Nephron progenitor cell (in vitro differentiated cells): ENCODE results near the gene TRPV4.

Source experiments
- DNase-seq: peaks from one replicate; pipeline ENCODE4 v3.0.0; 2021
- H3K27ac Mint-ChIP-seq: 2 replicates; pipeline ENCODE4 v1.8.0; 2021; ENCODE audit warnings: mild to moderate bottlenecking, moderate library complexity, mixed read lengths
- H3K27me3 Mint-ChIP-seq: 2 replicates; pipeline ENCODE4 v1.8.0; 2021; ENCODE audit warnings: mild to moderate bottlenecking, low read depth, mixed read lengths; ENCODE audit not compliant: poor library complexity
- H3K36me3 Mint-ChIP-seq: 2 replicates; pipeline ENCODE4 v1.8.0; 2021; ENCODE audit warnings: low read depth, mixed read lengths
- H3K4me1 Mint-ChIP-seq: 2 replicates; pipeline ENCODE4 v1.8.0; 2021; ENCODE audit warnings: mixed read lengths
- H3K4me3 Mint-ChIP-seq: 2 replicates; pipeline ENCODE4 v1.8.0; 2021; ENCODE audit warnings: mild to moderate bottlenecking, moderate library complexity, mixed read lengths
- H3K9me3 Mint-ChIP-seq: 2 replicates; pipeline ENCODE4 v1.8.0; 2021; ENCODE audit warnings: mild to moderate bottlenecking, moderate library complexity, mixed read lengths
- TF ChIP-seq, protein P1 (sequence below): fragments of 200-600 bp; sonication (generic); IDR thresholded peaks from 2 replicates; pipeline ENCODE4 v1.5.0; 2021; ENCODE audit warnings: antibody characterized with exemption

TRPV4 gene

GRCh38 chr12:109764123-109764522 is 69.1 kb downstream of the TRPV4 start:
- TF ChIP-seq, protein P1, sequence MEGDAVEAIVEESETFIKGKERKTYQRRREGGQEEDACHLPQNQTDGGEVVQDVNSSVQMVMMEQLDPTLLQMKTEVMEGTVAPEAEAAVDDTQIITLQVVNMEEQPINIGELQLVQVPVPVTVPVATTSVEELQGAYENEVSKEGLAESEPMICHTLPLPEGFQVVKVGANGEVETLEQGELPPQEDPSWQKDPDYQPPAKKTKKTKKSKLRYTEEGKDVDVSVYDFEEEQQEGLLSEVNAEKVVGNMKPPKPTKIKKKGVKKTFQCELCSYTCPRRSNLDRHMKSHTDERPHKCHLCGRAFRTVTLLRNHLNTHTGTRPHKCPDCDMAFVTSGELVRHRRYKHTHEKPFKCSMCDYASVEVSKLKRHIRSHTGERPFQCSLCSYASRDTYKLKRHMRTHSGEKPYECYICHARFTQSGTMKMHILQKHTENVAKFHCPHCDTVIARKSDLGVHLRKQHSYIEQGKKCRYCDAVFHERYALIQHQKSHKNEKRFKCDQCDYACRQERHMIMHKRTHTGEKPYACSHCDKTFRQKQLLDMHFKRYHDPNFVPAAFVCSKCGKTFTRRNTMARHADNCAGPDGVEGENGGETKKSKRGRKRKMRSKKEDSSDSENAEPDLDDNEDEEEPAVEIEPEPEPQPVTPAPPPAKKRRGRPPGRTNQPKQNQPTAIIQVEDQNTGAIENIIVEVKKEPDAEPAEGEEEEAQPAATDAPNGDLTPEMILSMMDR, result peak; percentile 21
- no peaks in the 10 kb centered on the region for H3K27me3 Mint-ChIP-seq
- no peak overlapping the region for H3K27ac Mint-ChIP-seq
- no peak overlapping the region for H3K4me3 Mint-ChIP-seq
- peaks cover 13% of the 10 kb centered on the region for H3K4me1 Mint-ChIP-seq
- no peaks in the 10 kb centered on the region for H3K36me3 Mint-ChIP-seq
- peak; percentile 2 for DNase-seq
- no peaks in the 10 kb centered on the region for H3K9me3 Mint-ChIP-seq

- Mint-ChIP-seq H3K27ac (no peak overlapping the region), H3K9me3 (no peaks in the 10 kb centered on the region), H3K27me3 (no peaks in the 10 kb centered on the region), H3K4me1 (peaks cover 14% of the 10 kb centered on the region), H3K4me3 (no peak overlapping the region), H3K36me3 (no peaks in the 10 kb centered on the region)
- DNase-seq, result no peak
- TF ChIP-seq, protein P1, result no peak
Measured at GRCh38 chr12:109763201-109763841, 69.9 kb downstream of the TRPV4 start.

DNA sequence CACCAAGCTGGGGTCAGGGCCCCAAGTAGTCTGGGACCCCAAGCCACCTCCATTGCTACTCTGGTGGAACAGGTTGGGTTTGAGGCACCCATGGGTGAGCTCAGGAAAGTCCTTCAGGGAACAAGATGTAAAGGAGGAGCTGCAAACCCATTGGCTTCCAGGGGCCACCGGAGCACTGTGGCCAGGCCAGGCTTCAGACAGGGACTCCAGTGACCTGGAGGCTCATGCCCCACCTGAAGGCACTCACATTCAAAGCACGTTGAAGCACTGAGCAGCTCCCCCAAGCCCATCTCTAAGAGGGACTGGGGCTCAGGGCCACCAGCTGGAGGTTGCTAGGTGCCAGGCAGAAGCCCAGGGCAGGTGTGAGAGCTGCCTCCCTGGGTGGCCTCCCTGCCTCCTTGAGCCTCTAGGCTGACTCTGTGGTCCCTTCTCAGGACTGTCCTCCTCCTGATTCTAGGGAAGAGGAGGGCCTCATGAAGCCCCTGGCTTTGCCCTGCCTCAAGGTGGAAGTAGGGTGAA is 70.5 kb downstream of the TRPV4 start:
- no peak overlapping the region for H3K27ac Mint-ChIP-seq
- H3K4me1 Mint-ChIP-seq, result peaks cover 18% of the 10 kb centered on the region
- H3K36me3 Mint-ChIP-seq, result no peaks in the 10 kb centered on the region
- peak; percentile 0 for DNase-seq
- no peaks in the 10 kb centered on the region for H3K27me3 Mint-ChIP-seq
- H3K9me3 Mint-ChIP-seq, result no peaks in the 10 kb centered on the region
- TF ChIP-seq, protein P1, result no peak
- no peak overlapping the region for H3K4me3 Mint-ChIP-seq

GRCh38 chr12:109762071-109762672 is 71.0 kb downstream of the TRPV4 start:
- Mint-ChIP-seq H3K27ac (no peak overlapping the region), H3K36me3 (no peaks in the 10 kb centered on the region), H3K27me3 (no peaks in the 10 kb centered on the region), H3K4me1 (peaks cover 20% of the 10 kb centered on the region), H3K9me3 (peaks cover 2% of the 10 kb centered on the region), H3K4me3 (no peak overlapping the region)
- TF ChIP-seq, protein P1, result no peak
- DNase-seq, result peak; percentile 0

- Mint-ChIP-seq H3K27ac (no peak overlapping the region), H3K4me1 (peaks cover 16% of the 10 kb centered on the region)
- TF ChIP-seq, protein P1, result no peak
Measured at GRCh38 chr12:109760930-109761921, 72.0 kb downstream of the TRPV4 start.

More at GRCh38 chr12:109760930-109761921, 72.0 kb downstream of the TRPV4 start:
- DNase-seq, result peak; percentile 1
- H3K4me3 Mint-ChIP-seq, result no peak overlapping the region
- no peaks in the 10 kb centered on the region for H3K27me3 Mint-ChIP-seq
- H3K36me3 Mint-ChIP-seq, result peaks cover 7% of the 10 kb centered on the region
- peaks cover 12% of the 10 kb centered on the region for H3K9me3 Mint-ChIP-seq
